HG03097 (cell line): ENCODE results near the gene LRRIQ1.

ENCODE experiments used
- ATAC-seq: cut with Tn5 transposase; IDR thresholded peaks from one replicate; pipeline ENCODE4 v1.9.1; 2021; ENCODE audit not compliant: unreplicated experiment, low FRiP score

LRRIQ1 gene

GRCh38 chr12:85278598-85279448 is 242.7 kb downstream of the LRRIQ1 start:
- ATAC-seq: no peak

GRCh38 chr12:85279449-85280164 is 243.5 kb downstream of the LRRIQ1 start:
- no peak for ATAC-seq

- ATAC-seq: no peak
Measured at GRCh38 chr12:85280165-85280983, 244.2 kb downstream of the LRRIQ1 start, which contains the start of gene ALX1. TSS of gene ALX1 (plus strand) at chr12:85280220. CDS start at chr12:85280262, 42 bp downstream.

GRCh38 chr12:85280984-85281630 is 245.0 kb downstream of the LRRIQ1 start:
- no peak for ATAC-seq

GRCh38 chr12:85281636-85282312 is 245.6 kb downstream of the LRRIQ1 start:
- ATAC-seq: no peak

GRCh38 chr12:85283560-85283959 is 247.4 kb downstream of the LRRIQ1 start:
- ATAC-seq: no peak
